Activated CD8-positive, alpha-beta memory T cell treated with anti-CD3 and anti-CD28 coated beads, Interleukin-2, amount 50 U/mL, for 4 hours (primary cell): Measurements from ENCODE around the gene RABL3.
"Not testable (repeated sequence)": the region's sequence is repeated elsewhere in the genome, so short reads cannot be mapped to it uniquely, and the experiment has no call there.

Experiments used
- DNase-seq: peaks from one replicate; pipeline ENCODE4 v3.0.0-alpha.2; 2020

RABL3 gene

DNA sequence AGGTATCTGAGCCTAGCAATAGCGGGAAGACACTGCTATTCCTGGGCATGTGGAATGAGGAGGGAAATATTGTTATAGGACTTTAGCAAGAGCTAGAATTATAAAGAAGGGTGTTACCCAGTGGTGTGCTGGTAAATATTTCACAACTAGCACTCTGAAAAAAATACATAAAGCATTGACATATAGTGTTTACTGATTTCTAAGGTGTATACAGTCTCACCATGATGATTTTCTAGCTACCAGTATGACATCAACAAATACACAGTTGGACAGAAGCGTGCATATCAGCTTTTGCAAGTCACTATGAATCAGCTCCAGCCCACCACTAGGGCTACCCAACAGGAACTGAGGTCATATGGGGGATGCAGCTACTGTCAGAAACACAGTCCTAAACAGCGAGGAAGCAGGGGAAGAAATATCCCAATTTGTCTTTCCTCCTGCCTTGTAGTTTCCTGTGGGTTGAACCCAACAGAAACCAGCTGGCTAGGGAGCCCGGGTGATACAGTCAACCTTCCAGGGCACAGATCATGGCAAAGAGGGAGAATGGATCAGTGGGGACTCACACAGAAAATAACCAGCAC is 99.9 kb downstream of the RABL3 start:
- no peak for DNase-seq

- DNase-seq: no peak
Observed at GRCh38 chr3:120641696-120642246, 100.5 kb downstream of the RABL3 start.

DNA sequence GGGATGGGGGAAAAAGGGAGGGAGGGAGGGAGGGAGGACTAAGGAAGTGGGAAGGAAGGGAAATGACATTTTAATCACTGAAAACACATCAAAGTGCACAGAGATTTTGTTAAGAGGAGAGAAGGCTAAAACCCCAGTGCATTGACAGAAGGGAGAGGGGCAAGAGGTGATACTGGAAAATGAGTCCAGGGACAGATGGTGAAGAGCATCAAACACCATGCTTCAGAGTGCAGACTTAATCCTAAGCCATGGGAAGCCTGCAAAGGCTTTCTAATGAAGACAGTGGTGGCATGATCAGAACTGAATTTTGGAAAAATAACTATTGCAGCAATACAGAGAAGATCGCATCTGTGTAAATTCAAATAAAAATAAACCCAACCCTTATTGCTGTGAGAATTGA is 102.1 kb downstream of the RABL3 start:
- DNase-seq: no peak

GRCh38 chr3:120638820-120639219 is 103.5 kb downstream of the RABL3 start:
- not testable (repeated sequence) for DNase-seq

GRCh38 chr3:120637851-120638559 is 104.3 kb downstream of the RABL3 start:
- DNase-seq: no peak

DNA sequence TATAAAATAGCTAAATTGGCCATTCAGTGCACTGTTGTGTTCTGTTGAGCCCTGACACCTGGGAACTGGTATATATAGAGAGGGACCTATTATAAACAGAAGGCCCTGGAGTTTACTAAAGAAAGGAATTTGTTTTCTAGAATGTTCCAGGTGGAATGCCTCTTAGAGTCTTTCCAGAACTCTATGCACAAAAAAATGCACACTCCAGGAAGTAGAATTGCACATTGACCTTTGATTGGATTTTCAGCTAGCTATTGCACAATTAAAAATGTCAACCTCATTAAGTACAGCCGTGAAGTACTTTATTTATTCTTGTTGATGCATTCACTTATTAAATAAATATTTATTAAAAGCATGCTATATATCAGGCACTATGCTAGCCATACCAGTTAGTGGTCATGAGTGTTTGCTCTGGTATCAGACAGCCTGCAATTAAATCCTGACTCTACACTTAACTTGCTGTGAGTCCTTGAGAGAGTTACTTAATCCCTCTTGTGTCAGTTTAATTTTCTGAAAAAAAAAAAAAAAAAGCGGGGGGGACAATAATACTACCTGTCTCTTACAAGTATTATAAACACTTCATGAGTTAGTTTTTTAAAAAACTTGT is 105.4 kb downstream of the RABL3 start:
- no peak for DNase-seq
